Stimulated activated CD8-positive, alpha-beta memory T cell treated with anti-CD3 and anti-CD28 coated beads, Interleukin-12 subunit alpha, Interleukin-12 subunit beta, amount 100 ng/mL, for 24 hours (primary cell): ENCODE measurements around the gene PCDHA4.
"Not testable (repeated sequence)": the region's sequence is repeated elsewhere in the genome, so short reads cannot be mapped to it uniquely, and the experiment has no call there.

ENCODE experiments used
- DNase-seq: peaks from one replicate; pipeline ENCODE4 v3.0.0-alpha.2; 2020; ENCODE audit errors: extremely low read depth

Gene PCDHA4

GRCh38 chr5:140806834-140807775 lies at the start of gene PCDHA4:
Gene PCDHA4, plus strand, starts transcription at chr5:140807068.
- no peak for DNase-seq

GRCh38 chr5:140764177-140764973 lies 42.5 kb upstream of the PCDHA4 start:
- DNase-seq = no peak

GRCh38 chr5:140767444-140767843 lies 39.4 kb upstream of the PCDHA4 start:
- DNase-seq = no peak

DNA sequence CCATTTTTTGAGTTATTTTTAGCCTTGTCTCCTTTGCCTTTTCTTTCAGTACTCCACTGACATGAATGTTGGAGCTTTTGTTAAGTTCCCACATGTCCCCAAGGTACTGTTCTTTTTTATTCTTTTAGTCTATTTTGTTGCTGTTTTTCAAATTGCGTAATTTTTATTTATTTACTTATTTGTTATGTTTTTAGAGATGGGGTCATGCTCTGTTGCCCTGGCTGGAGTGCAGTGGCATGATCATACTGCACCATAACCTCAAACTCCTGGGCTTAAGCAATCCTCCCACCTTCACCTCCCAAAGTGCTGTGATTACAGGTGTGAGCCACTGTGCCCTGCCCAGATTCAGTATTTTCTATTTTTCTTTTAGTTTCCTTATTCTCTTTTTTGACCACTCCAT lies 26.4 kb upstream of the PCDHA4 start:
- DNase-seq = no peak

DNA sequence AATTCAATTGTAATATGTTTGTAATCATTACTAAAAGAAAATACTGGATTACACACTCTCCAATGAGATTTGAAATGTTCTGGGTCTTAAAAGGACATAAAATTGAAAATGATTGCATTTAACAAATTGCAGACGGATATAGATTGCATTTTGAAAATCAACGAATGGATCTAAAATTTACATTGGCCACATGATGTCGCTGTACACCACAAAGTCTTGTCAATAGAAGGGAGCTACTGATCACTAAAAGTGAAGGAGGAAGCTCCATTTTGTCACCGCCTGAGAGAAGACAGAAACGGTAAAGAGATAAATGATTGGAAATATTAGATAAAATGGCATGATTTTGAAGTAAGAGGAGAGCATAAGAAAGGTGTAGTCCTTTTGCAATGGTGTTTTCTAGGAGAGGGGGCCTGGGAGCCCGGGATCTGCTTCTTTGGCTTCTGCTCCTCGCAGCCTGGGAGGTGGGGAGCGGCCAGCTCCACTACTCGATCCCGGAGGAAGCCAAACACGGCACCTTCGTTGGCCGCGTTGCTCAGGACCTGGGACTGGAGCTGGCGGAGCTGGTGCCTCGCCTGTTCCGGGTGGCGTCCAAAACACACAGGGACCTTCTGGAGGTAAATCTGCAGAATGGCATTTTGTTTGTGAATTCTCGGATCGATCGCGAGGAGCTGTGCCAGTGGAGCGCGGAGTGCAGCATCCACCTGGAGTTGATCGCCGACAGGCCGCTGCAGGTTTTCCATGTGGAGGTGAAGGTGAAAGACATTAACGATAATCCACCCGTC lies 20.8 kb upstream of the PCDHA4 start, which contains the start of gene PCDHA1:
TSS of gene PCDHA1 (plus strand) at position 236 of the 782 bp plus-strand sequence.
- DNase-seq = no peak

- DNase-seq = not testable (repeated sequence)
Measured at GRCh38 chr5:140787422-140787821, 19.4 kb upstream of the PCDHA4 start.

DNA sequence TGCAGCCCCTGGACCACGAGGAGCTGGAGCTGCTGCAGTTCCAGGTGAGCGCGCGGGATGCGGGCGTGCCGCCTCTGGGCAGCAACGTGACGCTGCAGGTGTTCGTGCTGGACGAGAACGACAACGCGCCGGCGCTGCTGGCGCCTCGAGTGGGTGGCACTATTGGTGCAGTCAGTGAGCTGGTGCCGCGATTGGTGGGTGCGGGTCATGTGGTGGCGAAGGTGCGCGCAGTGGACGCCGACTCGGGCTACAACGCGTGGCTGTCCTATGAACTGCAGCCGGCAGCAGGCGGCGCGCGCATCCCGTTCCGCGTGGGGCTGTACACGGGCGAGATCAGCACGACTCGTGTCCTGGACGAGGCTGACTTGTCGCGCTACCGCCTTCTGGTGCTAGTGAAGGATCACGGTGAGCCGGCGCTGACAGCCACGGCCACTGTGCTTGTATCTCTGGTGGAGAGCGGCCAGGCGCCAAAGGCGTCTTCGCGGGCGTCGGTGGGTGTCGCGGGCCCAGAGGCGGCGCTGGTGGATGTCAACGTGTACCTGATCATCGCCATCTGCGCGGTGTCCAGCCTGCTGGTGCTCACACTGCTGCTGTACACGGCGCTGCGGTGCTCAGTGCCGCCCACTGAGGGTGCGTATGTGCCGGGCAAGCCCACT lies 18.9 kb upstream of the PCDHA4 start:
- DNase-seq = not testable (repeated sequence)

DNA sequence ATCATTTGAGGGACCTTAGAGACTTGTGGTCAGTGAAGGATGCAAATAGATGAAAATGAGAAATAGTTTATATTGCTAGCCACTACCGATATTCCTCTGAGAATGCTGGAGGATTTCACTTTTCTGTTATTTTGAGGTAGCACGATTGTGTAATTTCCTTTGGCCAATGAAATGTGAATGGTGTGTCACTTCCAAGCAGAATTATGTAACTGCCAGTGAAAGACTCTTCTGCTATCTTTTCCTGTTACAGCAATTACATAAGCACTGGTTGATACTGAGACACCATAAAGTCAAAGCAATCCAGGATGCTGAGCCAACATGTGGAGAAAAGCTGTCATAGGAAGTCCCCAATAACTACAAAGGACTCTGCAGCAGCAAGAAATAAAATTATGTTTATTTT lies 15.8 kb upstream of the PCDHA4 start:
- DNase-seq = no peak

DNA sequence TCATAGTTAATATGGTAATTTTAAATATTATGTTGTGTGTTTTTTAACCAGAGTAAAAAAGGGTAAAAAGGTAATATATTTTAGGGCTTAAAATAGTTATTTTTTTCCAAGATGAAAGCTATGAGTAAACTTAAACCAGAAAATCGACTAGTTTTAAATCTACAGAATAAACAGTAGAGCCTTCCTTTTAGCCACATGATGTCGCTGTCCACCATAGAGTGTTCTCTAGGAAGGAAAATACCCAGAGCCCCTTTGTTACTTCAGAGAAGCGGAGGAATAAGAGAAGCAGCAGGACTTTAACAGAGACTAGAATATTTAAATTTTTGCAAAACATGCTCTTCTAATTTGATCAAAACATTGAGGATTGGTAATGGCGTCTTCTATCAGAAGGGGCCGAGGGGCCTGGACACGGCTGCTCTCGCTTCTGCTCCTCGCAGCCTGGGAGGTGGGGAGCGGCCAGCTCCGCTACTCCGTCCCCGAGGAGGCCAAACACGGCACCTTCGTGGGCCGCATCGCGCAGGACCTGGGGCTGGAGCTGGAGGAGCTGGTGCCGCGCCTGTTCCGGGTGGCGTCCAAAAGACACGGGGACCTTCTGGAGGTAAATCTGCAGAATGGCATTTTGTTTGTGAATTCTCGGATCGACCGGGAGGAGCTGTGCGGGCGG lies 12.1 kb upstream of the PCDHA4 start, which contains the start of gene PCDHA2:
TSS of gene PCDHA2 (plus strand) at position 258 of the 664 bp plus-strand sequence.
- no peak for DNase-seq

DNA sequence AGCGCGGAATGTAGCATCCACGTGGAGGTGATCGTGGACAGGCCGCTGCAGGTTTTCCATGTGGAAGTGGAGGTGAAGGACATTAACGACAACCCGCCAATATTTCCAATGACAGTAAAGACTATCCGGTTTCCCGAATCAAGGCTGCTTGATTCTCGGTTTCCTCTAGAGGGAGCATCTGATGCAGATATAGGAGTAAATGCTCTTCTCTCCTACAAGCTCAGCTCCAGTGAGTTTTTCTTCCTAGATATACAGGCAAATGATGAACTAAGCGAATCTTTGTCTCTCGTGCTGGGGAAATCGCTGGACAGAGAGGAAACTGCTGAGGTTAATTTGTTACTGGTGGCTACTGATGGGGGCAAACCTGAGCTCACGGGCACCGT lies 11.6 kb upstream of the PCDHA4 start:
- DNase-seq = no peak

DNA sequence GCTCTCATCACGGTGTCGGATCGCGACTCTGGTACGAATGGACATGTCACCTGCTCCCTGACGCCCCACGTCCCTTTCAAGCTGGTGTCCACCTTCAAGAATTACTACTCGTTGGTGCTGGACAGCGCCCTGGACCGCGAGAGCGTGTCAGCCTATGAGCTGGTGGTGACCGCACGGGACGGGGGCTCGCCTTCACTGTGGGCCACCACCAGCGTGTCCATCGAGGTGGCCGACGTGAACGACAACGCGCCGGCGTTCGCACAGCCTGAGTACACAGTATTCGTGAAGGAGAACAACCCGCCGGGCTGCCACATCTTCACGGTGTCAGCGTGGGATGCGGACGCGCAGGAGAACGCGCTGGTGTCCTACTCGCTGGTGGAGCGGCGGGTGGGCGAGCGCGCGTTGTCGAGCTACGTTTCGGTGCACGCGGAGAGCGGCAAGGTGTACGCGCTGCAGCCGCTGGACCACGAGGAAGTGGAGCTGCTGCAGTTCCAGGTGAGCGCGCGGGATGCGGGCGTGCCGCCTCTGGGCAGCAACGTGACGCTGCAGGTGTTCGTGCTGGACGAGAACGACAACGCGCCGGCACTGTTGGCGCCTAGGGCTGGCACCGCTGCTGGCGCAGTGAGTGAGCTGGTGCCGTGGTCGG lies 10.7 kb upstream of the PCDHA4 start:
- DNase-seq = not testable (repeated sequence)

DNA sequence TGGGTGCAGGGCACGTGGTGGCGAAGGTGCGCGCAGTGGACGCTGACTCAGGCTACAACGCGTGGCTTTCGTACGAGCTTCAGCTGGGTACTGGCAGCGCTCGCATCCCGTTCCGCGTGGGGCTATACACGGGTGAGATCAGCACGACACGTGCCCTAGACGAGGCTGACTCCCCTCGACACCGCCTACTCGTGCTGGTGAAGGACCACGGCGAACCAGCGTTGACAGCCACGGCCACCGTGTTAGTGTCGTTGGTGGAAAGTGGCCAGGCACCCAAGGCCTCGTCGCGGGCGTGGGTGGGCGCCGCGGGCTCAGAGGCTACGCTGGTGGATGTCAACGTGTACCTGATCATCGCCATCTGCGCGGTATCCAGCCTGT lies 10.2 kb upstream of the PCDHA4 start:
- no peak for DNase-seq

DNA sequence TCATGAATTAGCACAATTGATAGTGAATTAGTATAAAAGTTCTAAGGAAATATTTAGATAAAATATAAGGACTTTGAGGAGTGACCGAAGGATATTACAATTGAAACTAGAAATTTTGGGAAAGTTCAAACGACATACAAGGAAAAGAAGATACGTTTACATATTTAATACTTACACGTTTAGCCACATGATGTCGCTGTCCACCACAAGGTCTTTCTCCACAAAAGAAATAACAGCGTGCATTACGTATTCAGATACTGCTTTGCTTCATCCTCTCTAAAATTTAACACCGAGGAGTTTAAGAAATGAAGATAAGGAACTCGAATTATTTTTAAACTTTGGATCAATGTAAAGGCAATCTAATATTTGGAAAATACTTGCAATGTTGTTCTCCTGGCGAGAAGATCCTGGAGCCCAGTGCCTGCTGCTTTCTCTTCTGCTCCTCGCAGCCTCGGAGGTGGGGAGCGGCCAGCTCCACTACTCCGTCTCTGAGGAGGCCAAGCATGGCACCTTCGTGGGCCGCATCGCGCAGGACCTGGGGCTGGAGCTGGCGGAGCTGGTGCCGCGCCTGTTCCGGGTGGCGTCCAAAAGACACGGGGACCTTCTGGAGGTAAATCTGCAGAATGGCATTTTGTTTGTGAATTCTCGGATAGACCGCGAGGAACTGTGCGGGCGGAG lies 5.9 kb upstream of the PCDHA4 start, which contains the start of gene PCDHA3:
TSS of gene PCDHA3 (plus strand) at position 242 of the 678 bp plus-strand sequence.
- DNase-seq = no peak

- DNase-seq = no peak
Measured at GRCh38 chr5:140801494-140801841, 5.4 kb upstream of the PCDHA4 start.

DNA sequence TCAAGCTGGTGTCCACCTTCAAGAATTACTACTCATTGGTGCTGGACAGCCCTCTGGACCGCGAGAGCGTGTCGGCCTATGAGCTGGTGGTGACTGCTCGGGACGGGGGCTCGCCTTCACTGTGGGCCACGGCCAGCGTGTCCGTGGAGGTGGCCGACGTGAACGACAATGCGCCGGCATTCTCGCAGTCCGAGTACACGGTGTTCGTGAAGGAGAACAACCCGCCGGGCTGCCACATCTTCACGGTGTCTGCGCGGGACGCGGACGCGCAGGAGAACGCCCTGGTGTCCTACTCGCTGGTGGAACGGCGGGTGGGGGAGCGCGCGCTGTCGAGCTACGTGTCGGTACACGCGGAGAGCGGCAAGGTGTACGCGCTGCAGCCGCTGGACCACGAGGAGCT lies 4.5 kb upstream of the PCDHA4 start:
- not testable (repeated sequence) for DNase-seq

GRCh38 chr5:140802781-140803271 lies 4.0 kb upstream of the PCDHA4 start:
- DNase-seq = no peak

DNA sequence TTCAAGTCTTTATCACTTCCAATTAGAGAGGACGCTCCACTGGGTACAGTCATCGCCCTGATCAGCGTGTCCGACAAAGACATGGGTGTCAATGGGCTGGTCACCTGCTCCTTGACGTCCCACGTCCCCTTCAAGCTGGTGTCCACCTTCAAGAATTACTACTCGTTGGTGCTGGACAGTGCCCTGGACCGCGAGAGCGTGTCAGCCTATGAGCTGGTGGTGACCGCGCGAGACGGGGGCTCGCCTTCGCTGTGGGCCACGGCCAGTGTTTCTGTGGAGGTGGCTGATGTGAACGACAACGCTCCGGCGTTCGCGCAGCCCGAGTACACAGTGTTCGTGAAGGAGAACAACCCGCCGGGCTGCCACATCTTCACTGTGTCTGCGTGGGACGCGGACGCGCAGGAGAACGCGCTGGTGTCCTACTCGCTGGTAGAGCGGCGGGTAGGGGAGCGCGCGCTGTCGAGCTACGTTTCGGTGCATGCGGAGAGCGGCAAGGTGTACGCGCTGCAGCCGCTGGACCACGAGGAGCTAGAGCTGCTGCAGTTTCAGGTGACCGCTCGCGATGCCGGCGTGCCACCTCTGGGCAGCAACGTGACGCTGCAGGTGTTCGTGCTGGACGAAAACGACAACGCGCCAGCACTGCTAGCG lies 1.5 kb downstream of the PCDHA4 start:
- not testable (repeated sequence) for DNase-seq

DNA sequence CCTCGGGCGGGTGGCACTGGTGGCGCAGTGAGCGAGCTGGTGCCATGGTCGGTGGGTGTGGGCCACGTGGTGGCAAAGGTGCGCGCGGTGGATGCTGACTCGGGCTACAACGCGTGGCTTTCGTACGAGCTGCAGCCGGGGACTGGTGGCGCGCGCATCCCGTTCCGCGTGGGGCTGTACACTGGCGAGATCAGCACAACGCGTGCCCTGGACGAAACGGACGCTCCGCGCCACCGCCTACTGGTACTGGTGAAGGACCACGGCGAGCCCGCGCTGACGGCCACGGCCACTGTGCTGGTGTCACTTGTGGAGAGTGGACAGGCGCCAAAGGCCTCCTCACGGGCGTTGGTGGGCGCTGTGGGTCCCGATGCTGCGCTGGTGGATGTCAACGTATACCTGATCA lies 2.0 kb downstream of the PCDHA4 start:
- no peak for DNase-seq
